Stimulated activated CD4-positive, alpha-beta T cell treated with anti-CD3 and anti-CD28 coated beads, TNF-alpha, amount 100 ng/mL, for 24 hours (primary cell): ENCODE data around the gene SHQ1.
"Not testable (repeated sequence)": the region's sequence is repeated elsewhere in the genome, so short reads cannot be mapped to it uniquely, and the experiment has no call there.

ENCODE experiments used
- DNase-seq, 3 experiments: peaks; one replicate each; pipeline ENCODE4 v3.0.0-alpha.2; 2020; ENCODE audit warnings: low read depth in 3 of 3

SHQ1 gene

DNA sequence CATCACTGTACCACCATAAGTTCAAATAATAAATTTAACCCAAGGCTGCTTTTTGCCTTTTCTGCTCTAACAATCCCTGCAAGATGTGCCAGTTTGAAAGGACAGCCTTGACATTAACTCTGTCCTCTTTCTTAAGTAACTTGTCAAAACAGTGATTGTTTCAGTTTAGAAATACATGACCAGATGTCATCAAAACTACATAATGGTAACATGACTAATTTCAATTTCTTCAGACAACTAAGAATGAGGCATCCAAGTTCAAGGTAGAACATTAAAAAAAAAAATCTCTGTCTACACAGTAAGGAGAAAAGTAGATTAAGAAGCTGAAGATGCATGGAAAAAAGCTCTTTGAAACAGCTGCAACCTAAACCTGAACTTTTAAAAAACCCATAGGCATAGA, 47.4 kb downstream of the SHQ1 start:
- DNase-seq: no peak

GRCh38 chr3:72798552-72799195, 49.6 kb downstream of the SHQ1 start:
- no peak for DNase-seq

GRCh38 chr3:72797773-72798543, 50.3 kb downstream of the SHQ1 start:
- no peak for DNase-seq

DNA sequence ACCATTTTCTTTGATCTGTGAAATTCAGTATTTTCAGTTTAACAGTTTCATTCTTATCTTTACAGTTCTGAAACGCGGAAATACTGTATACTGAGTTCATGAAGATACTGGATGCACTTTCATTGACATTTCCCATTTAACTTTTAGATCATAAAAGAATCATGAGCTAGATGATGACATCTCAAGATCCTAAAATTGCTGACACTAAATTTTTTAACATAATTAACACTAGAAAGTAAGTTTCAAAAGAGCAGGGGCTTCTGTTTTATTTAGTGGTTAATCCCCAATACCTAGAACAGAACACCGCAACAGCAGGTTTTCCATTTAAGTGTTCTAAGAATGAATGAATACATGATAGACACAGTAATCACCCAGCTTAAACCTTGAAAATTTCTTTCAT, 54.2 kb downstream of the SHQ1 start:
- no peak for DNase-seq

- DNase-seq: no peak
These were observed 57.1 kb downstream of the SHQ1 start for GRCh38 chr3:72791161-72791560.

GRCh38 chr3:72789786-72790185, 58.5 kb downstream of the SHQ1 start:
- DNase-seq: no peak

DNA sequence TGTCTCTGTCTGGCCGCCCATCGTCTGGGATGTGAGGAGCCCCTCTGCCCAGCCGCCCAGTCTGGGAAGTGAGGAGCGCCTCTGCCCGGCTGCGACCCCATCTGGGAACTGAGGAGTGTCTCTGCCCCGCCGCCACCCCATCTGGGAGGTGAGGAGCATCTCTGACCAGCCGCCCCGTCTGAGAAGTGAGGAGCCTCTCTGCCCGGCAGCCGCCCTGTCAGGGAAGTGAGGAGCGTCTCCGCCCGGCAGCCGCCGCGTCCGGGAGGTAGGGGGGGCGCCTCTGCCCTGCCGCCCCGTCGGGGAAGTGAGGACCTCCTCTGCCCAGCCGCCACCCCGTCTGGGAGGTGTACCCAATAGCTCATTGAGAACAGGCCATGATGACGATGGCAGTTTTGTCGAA, 60.0 kb downstream of the SHQ1 start:
- DNase-seq: not testable (repeated sequence)

DNA sequence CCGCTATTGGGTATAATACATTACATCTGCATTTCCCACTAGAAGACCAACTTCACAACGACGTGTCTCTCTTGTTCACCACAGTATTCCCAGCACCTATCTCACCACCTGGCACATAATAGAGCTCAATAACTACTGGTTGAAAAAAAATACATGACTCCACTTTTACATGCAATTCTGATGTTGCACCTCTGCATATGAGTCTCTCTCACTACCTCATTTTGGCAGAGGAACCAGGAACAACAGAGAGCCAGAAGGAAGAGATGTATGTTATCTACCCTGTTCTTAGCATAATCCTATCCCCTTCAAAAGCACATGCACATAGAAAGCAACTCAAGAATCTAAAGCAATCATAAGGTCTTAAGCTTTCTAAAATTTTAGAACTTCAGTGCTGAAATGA, 61.6 kb downstream of the SHQ1 start:
- DNase-seq: no peak

GRCh38 chr3:72784226-72784625, 64.0 kb downstream of the SHQ1 start:
- no peak for DNase-seq

DNA sequence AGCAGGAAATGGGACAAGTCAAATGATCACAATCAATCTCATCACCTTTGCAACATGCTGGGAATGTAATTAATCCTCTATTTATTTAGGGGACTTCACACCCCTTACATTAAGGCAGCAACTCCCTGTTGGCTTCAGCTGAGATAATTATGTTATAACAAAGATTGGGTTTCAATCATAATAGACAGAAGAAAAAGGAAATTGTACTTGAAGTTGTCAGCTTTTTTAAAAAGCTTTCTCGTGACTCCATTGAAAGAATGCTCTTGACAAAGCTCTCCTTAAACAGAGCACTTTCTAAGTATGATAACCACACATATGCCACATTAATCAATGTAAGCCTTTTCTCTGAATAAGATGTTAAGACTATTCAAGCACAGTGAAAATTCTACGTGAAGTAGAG, 65.7 kb downstream of the SHQ1 start:
- no peak for DNase-seq

DNA sequence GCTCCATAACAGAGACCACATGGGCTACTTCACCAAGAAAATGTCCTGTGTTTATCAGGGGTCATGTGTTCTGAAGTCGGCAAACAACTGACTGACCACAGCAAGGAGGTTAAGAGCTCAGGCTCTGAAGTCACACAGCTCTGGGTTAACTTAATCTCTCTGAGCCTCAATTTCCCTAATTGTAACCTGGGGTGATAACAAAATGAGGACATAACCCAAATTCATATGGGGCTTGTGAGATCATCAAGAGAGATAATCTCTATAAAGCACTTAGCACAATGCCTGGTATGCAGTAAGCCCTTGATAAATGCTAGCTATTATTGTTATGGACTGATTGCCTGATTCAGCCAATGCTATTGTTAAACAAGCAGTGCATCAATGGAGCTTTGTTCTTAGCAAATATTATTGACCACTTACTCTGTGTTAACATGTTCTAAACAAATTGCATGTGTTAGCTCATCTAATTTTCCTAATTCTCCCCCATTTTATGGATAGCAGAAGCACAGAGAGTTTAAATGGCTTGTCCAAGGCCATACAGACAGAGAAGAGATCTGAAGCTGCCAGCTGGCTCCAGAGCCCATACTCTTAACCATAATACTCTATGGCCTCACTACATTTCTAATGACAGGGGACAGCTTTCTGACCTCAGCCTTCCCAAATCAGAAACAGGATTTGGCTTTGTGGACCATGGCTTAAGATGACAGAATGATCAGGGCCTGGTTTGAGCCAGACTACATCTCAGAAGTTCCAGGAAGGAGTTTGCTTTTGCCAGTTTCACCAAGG, 78.3 kb downstream of the SHQ1 start:
- no peak for DNase-seq

DNA sequence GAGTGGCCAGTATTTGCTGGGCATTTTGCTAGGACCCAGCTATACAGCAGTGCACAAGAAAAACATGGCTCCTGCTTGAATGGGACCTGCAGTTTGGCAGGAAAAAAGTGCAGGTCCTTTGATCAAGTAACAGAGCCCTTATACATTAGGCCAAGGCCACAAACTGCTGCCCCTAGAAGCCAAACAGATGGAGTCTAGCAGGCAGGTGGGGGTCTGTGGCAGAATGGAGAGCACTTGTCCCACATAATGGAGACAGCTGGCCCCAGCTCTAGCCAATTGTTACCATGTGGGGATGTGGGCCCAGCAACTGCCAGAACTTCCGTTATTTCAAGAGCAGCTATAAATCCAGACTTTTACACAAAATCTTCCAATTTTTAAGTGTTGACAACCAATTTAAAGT, 79.3 kb downstream of the SHQ1 start:
- DNase-seq: no peak

- DNase-seq: no peak
These were observed 79.8 kb downstream of the SHQ1 start for GRCh38 chr3:72768481-72768880.

- no peak for DNase-seq
These were observed 80.2 kb downstream of the SHQ1 start for GRCh38 chr3:72768006-72768441.

- DNase-seq: no peak
These were observed 81.4 kb downstream of the SHQ1 start for GRCh38 chr3:72766866-72767265.

DNA sequence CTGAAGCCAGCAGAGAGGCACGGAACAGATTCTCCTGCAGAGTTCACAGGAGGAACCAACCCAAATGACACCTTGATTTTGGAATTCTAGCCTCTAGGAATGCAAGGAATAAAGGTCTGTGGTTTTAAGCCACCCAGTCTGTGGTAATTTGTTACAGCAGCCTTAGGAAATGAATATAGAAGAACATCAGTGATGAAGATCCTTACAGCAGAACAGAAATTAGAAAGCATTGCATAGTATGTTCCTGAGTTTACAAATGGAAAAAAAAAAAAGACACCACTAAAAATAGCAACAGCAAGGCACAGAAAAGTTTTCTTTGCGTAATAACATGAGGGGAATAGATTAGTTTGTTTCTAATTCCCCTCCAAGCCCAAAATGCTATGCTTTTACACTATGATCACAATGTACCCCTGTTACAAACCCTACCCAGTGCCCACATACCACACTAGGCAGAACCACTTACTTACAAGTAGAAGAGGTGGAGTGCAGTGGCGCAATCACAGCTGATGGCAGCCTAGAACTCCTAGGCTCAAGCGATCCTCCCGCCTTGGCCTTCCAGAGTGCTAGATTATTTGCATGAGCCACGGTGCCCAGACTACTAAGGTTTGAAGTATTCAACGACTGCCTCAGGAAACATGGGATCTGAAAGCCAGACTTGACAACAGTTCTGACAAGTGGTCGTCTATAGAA, 84.3 kb downstream of the SHQ1 start:
- no peak for DNase-seq

DNA sequence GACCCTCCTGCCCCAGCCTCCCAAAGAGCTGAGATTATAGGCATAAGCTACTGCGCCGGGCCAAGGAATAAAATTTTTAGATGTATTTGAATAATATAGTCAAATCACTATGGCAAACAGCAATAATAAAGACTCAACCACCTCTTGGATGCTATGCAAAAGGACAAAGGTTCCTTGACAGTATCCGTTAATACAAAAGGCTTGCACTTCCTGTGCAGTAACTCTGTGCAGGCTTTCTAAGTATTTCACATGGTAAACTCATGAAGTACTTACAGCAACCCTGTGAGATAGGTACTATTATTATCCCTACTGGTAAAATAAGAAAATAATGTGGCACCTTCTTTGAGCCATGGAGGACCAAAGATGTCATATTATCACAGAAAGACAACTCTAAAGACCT, 86.8 kb downstream of the SHQ1 start:
- no peak for DNase-seq

- DNase-seq: no peak
These were observed 88.0 kb downstream of the SHQ1 start for GRCh38 chr3:72760225-72760624.

DNA sequence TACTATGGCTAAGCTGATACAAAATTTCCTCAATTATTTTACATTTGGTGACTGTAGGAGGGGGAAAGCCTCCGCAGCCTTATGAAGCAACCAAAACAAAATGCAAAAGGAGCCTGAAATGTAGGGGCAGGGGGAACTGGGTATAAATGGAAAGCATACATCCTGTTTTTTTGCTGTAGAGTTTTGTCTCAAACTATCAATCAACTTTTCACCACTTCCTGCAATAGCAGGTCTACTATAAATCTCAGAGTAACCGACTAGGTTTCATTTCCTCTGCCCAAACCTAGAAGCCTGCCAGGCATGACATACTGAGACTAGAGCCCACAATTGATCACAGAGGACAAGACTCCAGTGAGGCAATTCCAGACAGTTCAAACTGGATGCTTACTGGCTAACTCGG, 91.3 kb downstream of the SHQ1 start:
- no peak for DNase-seq

GRCh38 chr3:72754582-72754981, 93.7 kb downstream of the SHQ1 start:
- no peak for DNase-seq

GRCh38 chr3:72753495-72753894, 94.8 kb downstream of the SHQ1 start:
- DNase-seq: no peak

GRCh38 chr3:72750405-72750965, 97.8 kb downstream of the SHQ1 start:
- no peak for DNase-seq
